OCI-LY7 (cell line): ENCODE measurements around the gene RASAL3. TPM values are rescaled to one million over a fixed set of nuclear protein-coding genes. Genes with fewer than 3 reads are reported as not detected.

Experiments used
- BruUV-seq: library from RNA; stranded (reverse); fragments of 400-500 nt; replicated peaks from 2 replicates; lab custom pipeline; 2021; lab: Mats Ljungman, UMichigan
- CTCF ChIA-PET: fragments of 300-600 bp; sonication (Branson Sonifier 250); formaldehyde crosslinking; loops from one replicate; lab custom pipeline; 2022; ENCODE audit warnings: antibody characterized with exemption; ENCODE audit not compliant: unreplicated experiment; lab: Charles Lee
- POLR2A ChIA-PET: fragments of 300-600 bp; sonication (Branson Sonifier 250); formaldehyde crosslinking; loops from one replicate; lab custom pipeline; 2022; ENCODE audit warnings: antibody characterized with exemption; lab: Charles Lee
- DNase-seq: peaks from one replicate; pipeline ENCODE4 v3.0.0-alpha.2; 2015; ENCODE audit warnings: low spot score
- H2AFZ ChIP-seq: fragments of 200-600 bp; sonication (generic), shearing (Covaris generic); 2 replicates; pipeline ENCODE4 v1.6.1; 2014; ENCODE audit warnings: mild to moderate bottlenecking, antibody characterized with exemption, low read length, moderate library complexity
- H3K27ac ChIP-seq: fragments of 200-600 bp; sonication (generic); 2 replicates; pipeline ENCODE4 v1.5.1; 2014; ENCODE audit warnings: mixed run types, low read depth, mild to moderate bottlenecking, moderate library complexity, low read length, inconsistent platforms; ENCODE audit not compliant: poor library complexity, severe bottlenecking
- H3K36me3 ChIP-seq: fragments of 200-600 bp; sonication (generic); 2 replicates; pipeline ENCODE4 v1.6.1; 2014; ENCODE audit warnings: mild to moderate bottlenecking, antibody characterized with exemption, low read length, moderate library complexity, mixed read lengths; ENCODE audit not compliant: insufficient read depth
- H3K4me1 ChIP-seq: fragments of 200-600 bp; sonication (generic); 2 replicates; pipeline ENCODE4 v1.5.1; 2014; ENCODE audit warnings: mild to moderate bottlenecking, low read length; ENCODE audit not compliant: insufficient read depth, poor library complexity, severe bottlenecking
- H3K4me2 ChIP-seq: fragments of 200-600 bp; sonication (generic); 2 replicates; pipeline ENCODE4 v1.6.1; 2014; ENCODE audit warnings: mild to moderate bottlenecking, low read length
- H3K4me3 ChIP-seq: fragments of 200-600 bp; sonication (generic); 2 replicates; pipeline ENCODE4 v1.5.1; 2014; ENCODE audit warnings: mild to moderate bottlenecking, low read depth, low read length; ENCODE audit not compliant: poor library complexity, severe bottlenecking
- H3K79me2 ChIP-seq: fragments of 200-600 bp; sonication (generic); 2 replicates; pipeline ENCODE4 v1.6.1; 2016; ENCODE audit warnings: low read depth, mild to moderate bottlenecking, low read length, moderate library complexity, mixed read lengths; ENCODE audit not compliant: insufficient read depth
- H3K9me2 ChIP-seq: fragments of 200-600 bp; sonication (generic); 2 replicates; pipeline ENCODE4 v1.6.1; 2016; ENCODE audit warnings: mild to moderate bottlenecking, low read length, mixed read lengths; ENCODE audit not compliant: insufficient read depth
- H3K9me3 ChIP-seq: fragments of 200-600 bp; sonication (generic); 2 replicates; pipeline ENCODE4 v1.6.1; 2014; ENCODE audit warnings: mild to moderate bottlenecking, mixed run types, low read length, mixed read lengths
- H4K20me1 ChIP-seq: fragments of 200-600 bp; sonication (generic); 2 replicates; pipeline ENCODE4 v1.6.1; 2014; ENCODE audit warnings: mild to moderate bottlenecking, antibody characterized with exemption, low read length, moderate library complexity, mixed read lengths; ENCODE audit not compliant: insufficient read depth
- EZH2phosphoT487 ChIP-seq: fragments of 200-600 bp; sonication (generic); IDR thresholded peaks from 2 replicates; pipeline ENCODE4 v1.6.1; 2018; ENCODE audit warnings: low read depth, borderline replicate concordance, mild to moderate bottlenecking, mixed run types, antibody characterized with exemption, low read length, moderate library complexity, mixed read lengths
- intact Hi-C: fragments of 100-400 bp; cut with micrococcal nuclease; formaldehyde crosslinking; loops from one replicate; pipeline ENCODE4 v1.10.0; 2022; ENCODE audit not compliant: unreplicated experiment
- total RNA-seq, 2 experiments: library from RNA; depleted of rRNA in 1 of 2; stranded (reverse); fragments of >200 nt in 1 of 2; shearing (Covaris generic) in 1 of 2; gene quantifications; 2 replicates each; pipeline ENCODE4 v1.2.3, GENCODE V29; 2014 to 2022
- TF ChIP-seq, protein P1 (sequence below): fragments of 200-600 bp; sonication (generic); conservative IDR thresholded peaks from 2 replicates; pipeline ENCODE4 v1.5.1; 2014; ENCODE audit warnings: mild to moderate bottlenecking, antibody characterized with exemption, low read length, moderate library complexity, mixed read lengths

The RASAL3 gene
- total RNA-seq, 2 experiments from 2014 or later, result 28.3 to 53.3 TPM

DNA sequence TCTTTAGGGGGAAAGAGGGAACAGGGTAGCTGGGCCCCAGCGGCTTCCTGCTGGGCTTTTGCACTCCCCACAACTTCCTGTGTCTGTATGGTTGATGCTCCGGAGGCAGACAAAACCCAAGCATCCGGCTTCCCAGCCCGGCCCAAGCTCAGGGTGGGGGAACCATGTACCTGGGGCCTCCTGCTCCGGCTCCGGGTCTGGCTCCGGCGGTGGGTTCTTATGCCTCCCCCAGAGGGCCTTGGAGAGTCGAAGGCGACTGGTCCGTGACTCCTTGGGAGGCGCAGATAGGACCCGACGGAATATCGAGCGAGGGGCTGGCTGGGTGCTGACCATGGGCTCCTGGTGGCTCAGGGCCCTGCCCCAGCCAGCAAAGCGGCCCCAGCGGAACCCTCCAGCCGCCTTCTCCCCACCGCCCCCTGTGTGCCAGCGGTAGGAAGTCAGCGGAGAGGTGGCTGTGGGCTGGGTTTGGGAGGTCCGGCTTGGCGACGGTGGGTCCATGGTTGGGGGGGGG lies 428 bp downstream of the RASAL3 start:
- peak overlapping the region; percentile 47; the same call in 1 of the 2 replicates for H2AFZ ChIP-seq
- H3K79me2 ChIP-seq, result peaks cover 12% of the 10 kb centered on the region; the same call in 1 of the 2 replicates
- peak overlapping the region; percentile 86 for H3K27ac ChIP-seq
- H3K4me2 ChIP-seq, result peak overlapping the region; percentile 94
- intact Hi-C loops, result loop anchor here (1.0 to 10.0 kb wide), 2 partner anchors 45 to 91 kb away; no protein-coding TSS in a partner anchor
- no peak for TF ChIP-seq EZH2phosphoT487
- TF ChIP-seq, protein P1, sequence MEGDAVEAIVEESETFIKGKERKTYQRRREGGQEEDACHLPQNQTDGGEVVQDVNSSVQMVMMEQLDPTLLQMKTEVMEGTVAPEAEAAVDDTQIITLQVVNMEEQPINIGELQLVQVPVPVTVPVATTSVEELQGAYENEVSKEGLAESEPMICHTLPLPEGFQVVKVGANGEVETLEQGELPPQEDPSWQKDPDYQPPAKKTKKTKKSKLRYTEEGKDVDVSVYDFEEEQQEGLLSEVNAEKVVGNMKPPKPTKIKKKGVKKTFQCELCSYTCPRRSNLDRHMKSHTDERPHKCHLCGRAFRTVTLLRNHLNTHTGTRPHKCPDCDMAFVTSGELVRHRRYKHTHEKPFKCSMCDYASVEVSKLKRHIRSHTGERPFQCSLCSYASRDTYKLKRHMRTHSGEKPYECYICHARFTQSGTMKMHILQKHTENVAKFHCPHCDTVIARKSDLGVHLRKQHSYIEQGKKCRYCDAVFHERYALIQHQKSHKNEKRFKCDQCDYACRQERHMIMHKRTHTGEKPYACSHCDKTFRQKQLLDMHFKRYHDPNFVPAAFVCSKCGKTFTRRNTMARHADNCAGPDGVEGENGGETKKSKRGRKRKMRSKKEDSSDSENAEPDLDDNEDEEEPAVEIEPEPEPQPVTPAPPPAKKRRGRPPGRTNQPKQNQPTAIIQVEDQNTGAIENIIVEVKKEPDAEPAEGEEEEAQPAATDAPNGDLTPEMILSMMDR, result peak; percentile 26; the same call in 1 of the 2 replicates
- POLR2A ChIA-PET, result interaction anchor here (0.6 to 1.7 kb wide), 4 partner anchors 11 to 330 kb away, joined by 3 to 7 read pairs (median 4); partner anchors contain the start of gene AKAP8L
- DNase-seq, result peak; percentile 85
- CTCF ChIA-PET, result interaction anchor here (0.6 kb wide), 1 partner anchor 107 kb away, joined by 4 read pairs; no protein-coding TSS in a partner anchor
- no peaks in the 10 kb centered on the region for H3K9me3 ChIP-seq
- H3K4me3 ChIP-seq, result peak overlapping the region; percentile 85
- no peaks in the 10 kb centered on the region for H3K9me2 ChIP-seq
- BruUV-seq, result no TSS peak
- no peaks in the 10 kb centered on the region for H4K20me1 ChIP-seq
- peaks cover 33% of the 10 kb centered on the region for H3K4me1 ChIP-seq
- H3K36me3 ChIP-seq, result peaks cover 26% of the 10 kb centered on the region

DNA sequence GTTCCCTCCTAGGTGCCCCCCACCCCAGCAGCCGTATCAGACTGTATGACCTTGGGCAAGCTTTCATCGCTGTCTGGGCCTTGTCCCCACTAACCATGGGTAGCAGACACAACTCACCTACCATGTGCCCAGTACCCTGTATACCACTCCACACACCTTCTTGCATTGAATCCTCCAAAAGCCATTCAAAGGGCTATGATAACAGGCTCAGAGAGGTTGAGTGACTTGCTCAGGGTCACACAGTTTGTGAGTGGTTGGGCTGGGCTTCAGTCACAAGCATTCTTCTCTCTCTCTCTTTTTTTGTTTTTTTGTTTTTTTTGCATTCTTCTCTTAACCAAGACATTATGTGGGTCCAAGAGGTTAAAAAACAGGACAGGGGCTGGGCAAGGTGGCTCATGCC lies 2.6 kb downstream of the RASAL3 start:
- ChIA-PET CTCF (no interaction called here), POLR2A (no interaction called here)
- DNase-seq, result no peak
- TF ChIP-seq, protein P1, result no peak
- no peak for TF ChIP-seq EZH2phosphoT487
- Histone ChIP-seq H3K9me3 (no peaks in the 10 kb centered on the region), H3K79me2 (peaks cover 12% of the 10 kb centered on the region; the same call in 1 of the 2 replicates), H2AFZ (no peak overlapping the region), H3K27ac (no peak overlapping the region), H3K4me3 (no peak overlapping the region), H4K20me1 (no peaks in the 10 kb centered on the region), H3K4me2 (no peak overlapping the region), H3K4me1 (peaks cover 24% of the 10 kb centered on the region), H3K36me3 (peaks cover 41% of the 10 kb centered on the region), H3K9me2 (no peaks in the 10 kb centered on the region)
- BruUV-seq, result no TSS peak
- intact Hi-C loops, result loop anchor here (10.0 kb wide), 1 partner anchor 93 kb away; no protein-coding TSS in a partner anchor
